Spleen (tissue), 11 donors: ENCODE results near the gene KIF21B. TPM values are rescaled to one million over a fixed set of nuclear protein-coding genes. Genes with fewer than 3 reads are reported as not detected.

Experiments
- DNase-seq: peaks from one replicate; pipeline ENCODE4 v3.0.0-alpha.2; 2020
- H3K27ac ChIP-seq, 8 donors: fragments of 200-600 bp; sonication (generic) in 7 of 8; 1 replicate in 4 of 8; 2 replicates in 4 of 8; pipeline versions ENCODE4 v1.5.0 to v1.8.0; 2016 to 2021; ENCODE audit warnings: inconsistent platforms in 4 of 8, mild to moderate bottlenecking in 4 of 8, moderate library complexity in 1 of 8
- H3K27me3 ChIP-seq, 7 donors: fragments of 200-600 bp; sonication (generic) in 6 of 7; replicated peaks in 1 of 7; 1 replicate in 4 of 7; 2 replicates in 3 of 7; pipeline versions ENCODE4 v1.5.0 to v1.8.0; 2016 to 2021; ENCODE audit warnings: inconsistent platforms in 3 of 7, mild to moderate bottlenecking in 1 of 7
- H3K36me3 ChIP-seq, 6 donors: fragments of 200-600 bp; sonication (generic) in 5 of 6; 1 replicate in 4 of 6; 2 replicates in 2 of 6; pipeline versions ENCODE4 v1.5.0 to v1.8.0; 2016 to 2021; ENCODE audit warnings: inconsistent platforms in 2 of 6
- H3K4me1 ChIP-seq, 6 donors: fragments of 200-600 bp; sonication (generic) in 5 of 6; 1 replicate in 3 of 6; 2 replicates in 3 of 6; pipeline versions ENCODE4 v1.5.0 to v1.8.0; 2016 to 2021; ENCODE audit warnings: inconsistent platforms in 3 of 6
- H3K4me3 ChIP-seq, 8 donors: fragments of 200-600 bp; sonication (generic) in 7 of 8; 1 replicate in 4 of 8; 2 replicates in 4 of 8; pipeline versions ENCODE4 v1.5.0 to v1.8.0; 2016 to 2021; ENCODE audit warnings: inconsistent platforms in 4 of 8, mild to moderate bottlenecking in 4 of 8, moderate library complexity in 2 of 8
- H3K9me3 ChIP-seq, 8 donors: fragments of 200-600 bp; sonication (generic) in 7 of 8; 1 replicate in 4 of 8; 2 replicates in 4 of 8; pipeline versions ENCODE4 v1.5.0 to v1.8.0; 2016 to 2021; ENCODE audit warnings: inconsistent platforms in 4 of 8
- POLR2A ChIP-seq, 3 donors: fragments of 450-650 bp; IDR thresholded peaks; one replicate each; pipeline ENCODE4 v1.5.1; 2017; ENCODE audit warnings: antibody characterized with exemption in 3 of 3, mild to moderate bottlenecking in 1 of 3
- POLR2AphosphoS5 ChIP-seq, 3 donors: sonication (generic); formaldehyde crosslinking; IDR thresholded peaks; one replicate each; pipeline ENCODE4 v1.5.1; 2017; ENCODE audit warnings: antibody characterized with exemption in 3 of 3
- WGBS, 5 donors: extraction: QIAGEN DNeasy Blood & Tissue Kit in 3 of 5; methylation state at CpG; one replicate each; pipeline versions ENCODE4 v1.1.5 to v1.1.7; 2013 to 2018; 5-methylcytosine and 5-hydroxymethylcytosine counted together
- intact Hi-C: fragments of 100-400 bp; cut with DNase I; formaldehyde crosslinking; loops from one replicate; pipeline ENCODE4 v1.15.0; 2023; ENCODE audit warnings: low total_unique reads
- polyA plus RNA-seq, 3 donors: library from polyadenylated mRNA; stranded (reverse); fragments of 200-250 nt; gene quantifications; one replicate each; pipeline ENCODE4 v1.2.1, GENCODE V29; 2013
- total RNA-seq, 7 donors: library from RNA; depleted of rRNA in 3 of 7; stranded (reverse); fragments of >200 nt in 3 of 7; fragmentation: NEBNext Ultra II Directional in 4 of 7; extraction: Animal tissue kit (Norgen Biotek cat#: 25700) in 4 of 7; gene quantifications; one replicate each; pipeline versions ENCODE4 v1.1.0 to v1.2.1, GENCODE V29; 2016 to 2021
- TF ChIP-seq, protein P1 (sequence below), 11 experiments: fragments of 200-600 bp in 7 of 11; fragments of 450-650 bp in 4 of 11; sonication (generic) in 4 of 11; IDR thresholded peaks in 8 of 11; conservative IDR thresholded peaks in 3 of 11; 1 replicate in 7 of 11; 2 replicates in 4 of 11; pipeline versions ENCODE4 v1.4.0 to v1.8.0; 2016 to 2021; ENCODE audit warnings: antibody characterized with exemption in 11 of 11, inconsistent platforms in 4 of 11, mild to moderate bottlenecking in 1 of 11
- donor health status: healthy with polysubstance abuse.
- donor health status: DM: no; HTN: no; CAD: no; lungs with moderate emphysema.
- donor health status: DM: no; HTN: no; CAD: no.
- donor health status: Bipolar disorder and iron deficiency.
- donor health status: healthy.
- donor health status: DM: no; HTN: no; CAD: no.
- donor health status: DM: yes; HTN: yes; CAD: no.

The KIF21B gene
- total and polyA plus RNA-seq, 10 donors = 3.0 to 49.0 (median 28.1) TPM

DNA sequence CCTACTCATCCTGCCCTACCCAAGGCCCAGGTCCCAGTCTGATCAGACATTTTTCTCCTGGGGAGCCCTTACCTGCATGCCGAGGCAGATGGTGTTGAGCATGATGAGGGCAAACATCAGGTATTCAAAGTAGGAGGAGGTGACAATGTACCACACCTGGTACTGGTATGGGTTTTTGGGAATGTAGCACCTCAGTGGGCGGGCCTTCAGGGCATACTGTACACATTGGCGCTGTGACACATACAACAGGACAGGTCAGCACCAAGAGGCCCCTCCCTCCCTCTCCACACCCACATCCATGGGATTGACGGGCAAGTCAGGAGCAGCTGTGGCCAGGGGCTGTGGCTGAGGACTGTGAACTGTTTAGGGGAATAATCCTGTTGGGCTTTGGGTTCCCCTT, 37.1 kb upstream of the KIF21B start:
- WGBS, 5 donors = 84 to 93% (median 92%) methylated on average over 4 of the region's 4 CpGs
- H3K4me3 ChIP-seq = no peak overlapping the region
- intact Hi-C loops = no loop called here
- H3K27me3 ChIP-seq = peaks cover 0 to 4% (median 0%) of the 10 kb centered on the region in 7 donors
- no peaks in the 10 kb centered on the region for H3K9me3 ChIP-seq
- H3K4me1 ChIP-seq = peaks cover 0 to 17% (median 0%) of the 10 kb centered on the region in 6 donors
- no peaks in the 10 kb centered on the region for H3K36me3 ChIP-seq
- TF ChIP-seq, protein P1, sequence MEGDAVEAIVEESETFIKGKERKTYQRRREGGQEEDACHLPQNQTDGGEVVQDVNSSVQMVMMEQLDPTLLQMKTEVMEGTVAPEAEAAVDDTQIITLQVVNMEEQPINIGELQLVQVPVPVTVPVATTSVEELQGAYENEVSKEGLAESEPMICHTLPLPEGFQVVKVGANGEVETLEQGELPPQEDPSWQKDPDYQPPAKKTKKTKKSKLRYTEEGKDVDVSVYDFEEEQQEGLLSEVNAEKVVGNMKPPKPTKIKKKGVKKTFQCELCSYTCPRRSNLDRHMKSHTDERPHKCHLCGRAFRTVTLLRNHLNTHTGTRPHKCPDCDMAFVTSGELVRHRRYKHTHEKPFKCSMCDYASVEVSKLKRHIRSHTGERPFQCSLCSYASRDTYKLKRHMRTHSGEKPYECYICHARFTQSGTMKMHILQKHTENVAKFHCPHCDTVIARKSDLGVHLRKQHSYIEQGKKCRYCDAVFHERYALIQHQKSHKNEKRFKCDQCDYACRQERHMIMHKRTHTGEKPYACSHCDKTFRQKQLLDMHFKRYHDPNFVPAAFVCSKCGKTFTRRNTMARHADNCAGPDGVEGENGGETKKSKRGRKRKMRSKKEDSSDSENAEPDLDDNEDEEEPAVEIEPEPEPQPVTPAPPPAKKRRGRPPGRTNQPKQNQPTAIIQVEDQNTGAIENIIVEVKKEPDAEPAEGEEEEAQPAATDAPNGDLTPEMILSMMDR (IDR thresholded peaks at IDR 0.05 in 8 of 11, conservative IDR thresholded peaks at IDR 0.05 in 3 of 11) = no peak
- TF ChIP-seq POLR2A (IDR thresholded peaks at IDR 0.05) (no peak), POLR2AphosphoS5 (IDR thresholded peaks at IDR 0.05) (no peak)
- DNase-seq = no peak
- no peak overlapping the region for H3K27ac ChIP-seq

DNA sequence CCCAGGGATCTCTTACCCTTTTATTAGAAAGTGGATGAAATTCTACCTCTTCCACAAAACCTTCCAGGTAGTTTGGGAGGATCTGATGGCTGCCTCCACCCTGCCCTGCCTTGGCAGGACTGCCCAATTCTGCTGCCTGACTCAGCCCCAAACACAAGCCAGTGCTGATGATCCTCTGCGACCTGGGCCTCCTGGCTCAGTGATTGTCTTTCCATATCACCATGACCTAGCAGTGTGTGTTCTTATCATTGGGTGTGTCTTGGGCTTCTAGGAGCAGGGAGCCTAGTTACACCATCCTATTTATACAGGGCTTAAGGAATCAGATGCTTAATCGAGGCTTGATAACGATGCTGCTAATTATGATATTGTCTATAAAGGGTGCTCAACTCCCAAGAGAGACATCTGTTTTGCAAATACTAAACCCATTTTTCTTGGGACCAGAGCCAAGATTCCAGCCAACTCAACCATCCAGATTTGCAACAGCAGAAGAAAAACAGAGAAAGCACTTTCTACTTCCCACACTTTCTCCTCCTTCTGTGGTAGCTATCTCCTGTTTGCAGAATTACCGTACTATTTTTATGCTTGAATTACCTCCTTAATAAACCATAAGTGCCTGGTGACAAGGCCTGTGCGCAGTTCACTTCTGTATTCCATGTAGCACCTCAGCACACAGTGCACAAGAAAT, 36.5 kb upstream of the KIF21B start:
- intact Hi-C loops = no loop called here

DNA sequence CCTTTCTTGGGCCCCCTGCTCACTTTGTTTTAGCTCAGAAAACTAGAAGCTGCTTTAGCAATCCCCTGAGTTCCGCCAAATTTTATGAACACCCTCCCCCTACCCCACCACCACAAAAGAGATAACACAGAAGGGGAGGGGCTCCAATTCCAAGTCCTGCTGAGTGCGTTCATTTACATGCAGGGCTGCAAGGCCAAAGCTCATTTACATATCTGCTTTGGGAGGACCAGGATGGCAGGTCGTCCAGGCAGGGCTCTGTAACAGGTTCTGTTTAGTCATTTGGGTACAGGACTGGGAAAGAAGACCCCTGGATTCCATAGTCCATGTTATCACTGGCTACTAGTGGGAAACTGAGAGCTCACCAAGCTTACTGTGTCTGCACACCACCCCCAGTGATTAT, 35.9 kb upstream of the KIF21B start:
- 81 to 91% (median 84%) methylated on average over 3 of the region's 3 CpGs for WGBS, 5 donors
- no peak for TF ChIP-seq POLR2AphosphoS5 (IDR thresholded peaks at IDR 0.05)
- no peak for TF ChIP-seq POLR2A (IDR thresholded peaks at IDR 0.05)
- TF ChIP-seq, protein P1 (IDR thresholded peaks at IDR 0.05 in 8 of 11, conservative IDR thresholded peaks at IDR 0.05 in 3 of 11) = no peak
- H3K4me3 ChIP-seq = no peak overlapping the region
- peaks cover 0 to 4% (median 0%) of the 10 kb centered on the region in 7 donors for H3K27me3 ChIP-seq
- H3K9me3 ChIP-seq = no peaks in the 10 kb centered on the region
- H3K4me1 ChIP-seq = peaks cover 0 to 17% (median 3%) of the 10 kb centered on the region in 6 donors
- no peak overlapping the region for H3K27ac ChIP-seq
- intact Hi-C loops = no loop called here
- no peaks in the 10 kb centered on the region for H3K36me3 ChIP-seq
- no peak for DNase-seq

More for the DNA sequence above, 36.5 kb upstream of the KIF21B start:
- WGBS, 5 donors = 60 to 86% (median 82%) methylated on average over 5 of the region's 5 CpGs
- peaks cover 0 to 17% (median 3%) of the 10 kb centered on the region in 6 donors for H3K4me1 ChIP-seq
- no peak overlapping the region for H3K4me3 ChIP-seq
- no peaks in the 10 kb centered on the region for H3K36me3 ChIP-seq
- TF ChIP-seq, protein P1 (IDR thresholded peaks at IDR 0.05 in 8 of 11, conservative IDR thresholded peaks at IDR 0.05 in 3 of 11) = no peak
- no peak for TF ChIP-seq POLR2A (IDR thresholded peaks at IDR 0.05)
- TF ChIP-seq POLR2AphosphoS5 (IDR thresholded peaks at IDR 0.05) = no peak
- H3K27ac ChIP-seq = no peak overlapping the region
- no peak for DNase-seq
- peaks cover 0 to 4% (median 0%) of the 10 kb centered on the region in 7 donors for H3K27me3 ChIP-seq
- no peaks in the 10 kb centered on the region for H3K9me3 ChIP-seq

DNA sequence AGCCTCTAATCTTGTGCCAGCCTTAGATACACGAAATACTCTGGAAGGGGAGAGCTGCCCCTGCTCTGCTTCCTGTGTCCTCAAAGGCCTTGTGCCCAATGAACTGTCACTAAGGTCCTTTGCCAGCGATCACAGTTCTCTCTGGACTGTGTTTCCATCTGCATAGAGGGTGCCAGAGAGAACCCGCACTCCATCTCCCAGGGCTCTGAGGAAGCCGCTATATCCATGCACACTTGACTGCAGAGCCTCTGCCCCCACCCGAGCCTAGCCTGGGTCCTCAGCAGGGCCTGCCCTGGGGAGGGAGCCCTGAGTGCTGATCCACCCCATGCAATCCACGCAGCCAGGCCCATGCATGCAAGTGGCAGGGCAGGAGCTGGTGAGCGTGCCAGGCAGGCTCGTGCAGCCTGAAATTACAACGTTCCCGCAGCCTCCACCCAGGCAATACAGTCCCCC, 30.6 kb upstream of the KIF21B start:
- TF ChIP-seq POLR2AphosphoS5 (IDR thresholded peaks at IDR 0.05) = no peak
- no peak for TF ChIP-seq POLR2A (IDR thresholded peaks at IDR 0.05)
- TF ChIP-seq, protein P1 (IDR thresholded peaks at IDR 0.05 in 8 of 11, conservative IDR thresholded peaks at IDR 0.05 in 3 of 11) = no peak
- H3K27ac ChIP-seq = no peak overlapping the region
- H3K4me1 ChIP-seq = peaks cover 0 to 29% (median 3%) of the 10 kb centered on the region in 6 donors
- H3K4me3 ChIP-seq = no peak overlapping the region
- no peaks in the 10 kb centered on the region for H3K36me3 ChIP-seq
- WGBS, 5 donors = 67 to 78% (median 73%) methylated on average over 6 to 10 of the region's 10 CpGs
- no peaks in the 10 kb centered on the region for H3K9me3 ChIP-seq
- no peak for DNase-seq
- intact Hi-C loops = no loop called here
- no peaks in the 10 kb centered on the region for H3K27me3 ChIP-seq
